Activated CD4-positive, alpha-beta T cell treated with anti-CD3 and anti-CD28 coated beads for 1 hour (primary cell): ENCODE measurements around the gene ANGPTL2.
"Not testable (repeated sequence)": the region's sequence is repeated elsewhere in the genome, so short reads cannot be mapped to it uniquely, and the experiment has no call there.

Source experiments
- DNase-seq: peaks from one replicate; pipeline ENCODE4 v3.0.0-alpha.2; 2020

The ANGPTL2 gene

GRCh38 chr9:127122176-127123063 lies at the start of gene ANGPTL2:
TSS of gene ANGPTL2 (minus strand) at chr9:127122635. CDS start at chr9:127108731, 13,904 bp downstream.
- no peak for DNase-seq

GRCh38 chr9:127171348-127171747 lies 48.9 kb upstream of the ANGPTL2 start:
- not testable (repeated sequence) for DNase-seq

- no peak for DNase-seq
Observed at GRCh38 chr9:127170652-127171051, 48.2 kb upstream of the ANGPTL2 start.

- no peak for DNase-seq
Observed at GRCh38 chr9:127170103-127170502, 47.7 kb upstream of the ANGPTL2 start.

- no peak for DNase-seq
Observed at GRCh38 chr9:127169575-127169883, 47.1 kb upstream of the ANGPTL2 start.

GRCh38 chr9:127168756-127169574 lies 46.5 kb upstream of the ANGPTL2 start:
- no peak for DNase-seq

GRCh38 chr9:127167560-127168326 lies 45.3 kb upstream of the ANGPTL2 start:
- DNase-seq, result no peak

GRCh38 chr9:127166651-127167524 lies 44.5 kb upstream of the ANGPTL2 start:
- DNase-seq, result no peak

- no peak for DNase-seq
Observed at GRCh38 chr9:127166111-127166510, 43.7 kb upstream of the ANGPTL2 start.

- no peak for DNase-seq
Observed at GRCh38 chr9:127165116-127165515, 42.7 kb upstream of the ANGPTL2 start.

- no peak for DNase-seq
Observed at GRCh38 chr9:127163409-127163808, 41.0 kb upstream of the ANGPTL2 start.

- no peak for DNase-seq
Observed at GRCh38 chr9:127162864-127163365, 40.5 kb upstream of the ANGPTL2 start.

GRCh38 chr9:127162046-127162863 lies 39.8 kb upstream of the ANGPTL2 start:
- no peak for DNase-seq

GRCh38 chr9:127161081-127161624 lies 38.7 kb upstream of the ANGPTL2 start:
- no peak for DNase-seq

- no peak for DNase-seq
Observed at GRCh38 chr9:127159949-127160610, 37.6 kb upstream of the ANGPTL2 start.

GRCh38 chr9:127159325-127159801 lies 36.9 kb upstream of the ANGPTL2 start:
- no peak for DNase-seq

GRCh38 chr9:127158786-127159324 lies 36.4 kb upstream of the ANGPTL2 start:
- DNase-seq, result no peak

GRCh38 chr9:127155314-127155960 lies 33.0 kb upstream of the ANGPTL2 start:
- DNase-seq, result no peak
